ENCODE results near the gene ELL2.

DNA sequence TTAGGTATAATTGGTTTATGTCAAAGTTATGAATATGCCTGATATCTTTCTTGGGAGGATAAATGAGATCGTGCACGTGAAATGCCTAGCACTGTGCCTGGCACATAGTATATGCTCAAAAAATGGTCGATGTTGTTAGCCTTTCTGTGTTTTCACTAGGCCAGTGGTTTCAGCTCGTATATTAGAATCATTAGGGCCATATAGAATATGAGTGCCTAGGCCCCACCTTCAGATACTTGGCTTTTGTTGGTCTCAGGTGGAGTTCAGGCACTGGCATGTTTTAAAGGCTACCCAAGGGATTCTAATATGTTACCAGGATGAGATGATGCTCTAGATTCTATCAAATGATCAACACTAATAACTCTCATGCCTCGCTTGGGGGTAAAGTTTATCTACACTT is 56.8 kb downstream of the ELL2 start:
- TF ChIP-seq, protein P1, sequence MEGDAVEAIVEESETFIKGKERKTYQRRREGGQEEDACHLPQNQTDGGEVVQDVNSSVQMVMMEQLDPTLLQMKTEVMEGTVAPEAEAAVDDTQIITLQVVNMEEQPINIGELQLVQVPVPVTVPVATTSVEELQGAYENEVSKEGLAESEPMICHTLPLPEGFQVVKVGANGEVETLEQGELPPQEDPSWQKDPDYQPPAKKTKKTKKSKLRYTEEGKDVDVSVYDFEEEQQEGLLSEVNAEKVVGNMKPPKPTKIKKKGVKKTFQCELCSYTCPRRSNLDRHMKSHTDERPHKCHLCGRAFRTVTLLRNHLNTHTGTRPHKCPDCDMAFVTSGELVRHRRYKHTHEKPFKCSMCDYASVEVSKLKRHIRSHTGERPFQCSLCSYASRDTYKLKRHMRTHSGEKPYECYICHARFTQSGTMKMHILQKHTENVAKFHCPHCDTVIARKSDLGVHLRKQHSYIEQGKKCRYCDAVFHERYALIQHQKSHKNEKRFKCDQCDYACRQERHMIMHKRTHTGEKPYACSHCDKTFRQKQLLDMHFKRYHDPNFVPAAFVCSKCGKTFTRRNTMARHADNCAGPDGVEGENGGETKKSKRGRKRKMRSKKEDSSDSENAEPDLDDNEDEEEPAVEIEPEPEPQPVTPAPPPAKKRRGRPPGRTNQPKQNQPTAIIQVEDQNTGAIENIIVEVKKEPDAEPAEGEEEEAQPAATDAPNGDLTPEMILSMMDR (optimal IDR thresholded peaks at IDR 0.05 in 1 of 3, IDR thresholded peaks at IDR 0.05 in 1 of 3, conservative IDR thresholded peaks at IDR 0.05 in 1 of 3; ENCODE audit: extremely low read depth in 1 of 3, insufficient read depth in 2 of 3, low read length in 3 of 3): no peak
- no peak for TF ChIP-seq EZH2 (IDR thresholded peaks at IDR 0.05; ENCODE audit: low read length)
